Measurements from ENCODE around the gene KMT5C. TPM values are rescaled to one million over a fixed set of nuclear protein-coding genes. Genes with fewer than 3 reads are reported as not detected.

Gene KMT5C
- total RNA-seq, 1 donor from 2014 or later = 3.0 TPM

DNA sequence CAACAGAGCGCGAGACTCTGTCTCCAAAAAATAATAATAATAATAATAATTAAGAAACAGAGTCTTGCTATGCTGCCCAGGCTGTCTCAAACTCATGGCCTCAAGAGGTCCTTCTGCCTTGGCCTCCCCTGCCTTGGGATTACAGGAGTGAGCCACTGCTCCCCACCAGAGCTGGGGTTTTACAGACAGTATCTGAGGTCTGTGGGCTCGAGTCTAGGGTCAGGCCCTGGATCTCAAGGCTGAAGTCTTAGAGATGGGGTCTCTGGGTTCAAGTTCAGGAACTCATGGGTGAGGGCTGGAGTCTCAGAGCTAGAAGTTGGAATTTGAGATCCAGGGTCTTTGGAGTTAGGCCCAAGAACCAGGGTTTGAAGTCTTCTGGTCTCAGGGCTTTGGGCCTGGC is 27.1 kb downstream of the KMT5C start:
- no peak for DNase-seq (ENCODE audit: low read depth in 2 of 2)

GRCh38 chr19:55368106-55368505 is 28.4 kb downstream of the KMT5C start:
- DNase-seq (ENCODE audit: low read depth in 2 of 2) = no peak

DNA sequence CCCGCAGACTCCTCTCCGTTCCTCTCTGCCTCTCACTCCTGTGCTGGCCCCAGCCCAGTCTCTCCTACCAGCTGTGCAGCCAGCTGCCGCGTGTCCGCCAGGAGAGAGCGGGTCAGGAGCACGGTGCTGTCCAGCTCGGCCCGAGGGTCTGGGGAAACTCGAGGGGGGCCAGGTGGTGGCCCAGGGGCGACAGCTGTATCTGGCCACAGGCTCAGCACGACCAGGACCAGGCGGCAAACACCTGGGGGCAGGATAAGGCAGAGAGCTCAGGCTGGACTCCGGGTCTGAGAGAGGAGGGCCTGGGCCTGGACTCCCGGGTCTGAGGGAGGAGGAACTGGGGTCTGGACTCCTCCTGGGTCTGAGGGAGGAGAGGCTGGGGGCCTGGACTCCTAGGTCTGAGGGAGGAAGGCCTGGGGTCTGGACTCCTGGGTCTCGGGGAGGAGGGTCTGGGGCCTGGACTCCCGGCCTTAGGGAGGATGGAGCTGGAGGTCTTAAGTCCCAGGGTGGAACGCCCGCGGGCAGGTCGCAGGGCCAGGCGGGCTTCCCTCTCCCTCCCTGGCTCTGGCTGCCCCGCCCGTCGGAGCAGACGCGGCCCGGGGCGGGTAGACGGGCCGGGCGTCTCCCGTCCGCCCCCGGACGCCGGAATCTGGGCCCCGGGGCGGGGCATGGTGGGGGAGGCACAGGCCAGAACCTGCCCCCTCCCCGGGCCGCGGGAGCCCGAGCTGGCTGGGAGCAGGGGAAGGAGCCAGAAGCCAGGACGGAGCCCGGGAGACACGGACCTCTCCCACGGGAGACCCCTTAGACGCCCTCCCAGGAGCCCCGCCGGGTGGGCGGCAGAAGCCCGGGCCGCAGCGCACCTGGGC is 29.3 kb downstream of the KMT5C start:
- no peak for DNase-seq (ENCODE audit: low read depth in 2 of 2)

DNA sequence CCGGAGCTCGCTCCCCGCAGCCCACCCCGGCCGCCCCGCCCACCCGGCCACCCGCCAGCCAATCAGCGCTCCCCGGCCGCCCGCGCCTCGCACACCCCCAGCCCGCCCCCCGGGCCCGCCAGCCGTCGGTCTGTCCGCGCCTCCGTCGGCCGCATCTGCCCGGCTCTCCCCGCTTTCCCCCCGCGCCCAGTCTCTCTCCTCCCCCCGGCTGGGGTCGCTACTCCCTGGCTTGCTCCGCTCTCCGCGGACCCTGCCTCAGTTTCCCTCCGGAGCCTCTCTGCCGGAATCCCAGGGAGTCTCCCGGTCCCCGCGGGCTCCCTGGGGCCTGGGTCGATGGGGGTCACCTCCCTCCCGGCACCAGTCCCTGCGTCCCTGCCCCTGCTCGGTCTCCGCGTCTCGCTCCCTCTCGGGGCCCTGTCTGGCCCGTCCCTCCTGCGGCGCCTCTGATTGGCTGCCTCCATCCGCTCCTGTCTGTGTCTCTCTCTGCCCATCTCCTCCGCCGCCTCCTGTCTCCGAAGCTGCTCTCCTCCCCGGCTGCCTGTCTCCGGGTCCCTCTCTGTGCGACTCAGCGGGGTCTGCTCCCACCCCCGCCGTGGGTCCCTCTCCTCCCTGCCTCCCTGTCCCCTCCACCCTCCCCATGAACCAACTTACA is 30.1 kb downstream of the KMT5C start:
- DNase-seq (ENCODE audit: low read depth in 2 of 2) = no peak

GRCh38 chr19:55370305-55370988 is 30.8 kb downstream of the KMT5C start, which contains the start of gene IL11:
TSS of gene IL11 (minus strand) at chr19:55370463. CDS start at chr19:55370310, 153 bp downstream.
- DNase-seq (ENCODE audit: low read depth in 2 of 2) = no peak

- DNase-seq (ENCODE audit: low read depth in 2 of 2) = no peak
Observed at GRCh38 chr19:55372316-55373081, 32.8 kb downstream of the KMT5C start.

DNA sequence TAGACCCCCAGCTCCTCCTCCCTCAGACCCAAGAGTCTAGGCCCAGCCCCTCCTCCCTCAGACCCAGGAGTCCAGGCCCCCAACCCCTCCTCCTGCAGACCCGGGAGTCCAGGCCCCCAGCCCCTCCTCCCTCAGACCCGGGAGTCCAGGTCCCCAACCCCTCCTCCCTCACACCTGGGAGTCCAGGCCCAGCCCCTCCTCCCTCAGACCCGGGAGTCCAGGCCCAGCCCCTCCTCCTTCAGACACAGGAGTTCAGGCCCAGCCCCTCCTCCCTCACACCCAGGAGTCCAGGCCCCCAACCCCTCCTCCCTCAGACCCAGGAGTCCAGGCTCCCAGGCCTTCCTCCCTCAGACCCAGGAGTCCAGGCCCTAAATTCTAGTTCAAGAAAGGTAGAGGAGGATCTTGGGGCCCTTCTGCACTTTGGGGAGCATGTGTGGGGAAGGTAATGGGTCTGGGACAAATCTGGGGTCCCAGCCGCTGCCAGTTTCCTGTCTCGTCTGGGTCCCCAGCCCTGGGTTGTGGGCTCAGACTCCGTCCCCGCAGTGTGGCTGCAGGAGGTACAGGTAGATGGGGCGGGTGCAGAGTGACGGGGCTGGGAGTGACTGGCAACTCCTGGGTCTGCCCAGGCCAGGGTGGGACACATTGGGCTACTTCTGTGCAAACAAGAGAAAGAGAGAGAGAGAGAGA is 33.8 kb downstream of the KMT5C start:
- no peak for DNase-seq (ENCODE audit: low read depth in 2 of 2)

- DNase-seq (ENCODE audit: low read depth in 2 of 2) = no peak
Observed at GRCh38 chr19:55373993-55374757, 34.5 kb downstream of the KMT5C start.

- DNase-seq (ENCODE audit: low read depth in 2 of 2) = no peak
Observed at GRCh38 chr19:55376241-55376933, 36.7 kb downstream of the KMT5C start, which contains the start of gene TMEM190. TSS of gene TMEM190 (plus strand) at chr19:55376826. CDS start at chr19:55376854, 28 bp downstream.

GRCh38 chr19:55377356-55378131 is 37.9 kb downstream of the KMT5C start:
- DNase-seq (ENCODE audit: low read depth in 2 of 2) = no peak

- DNase-seq (ENCODE audit: low read depth in 2 of 2) = no peak
Observed at GRCh38 chr19:55379174-55379573, 39.5 kb downstream of the KMT5C start.

- DNase-seq (ENCODE audit: low read depth in 2 of 2) = no peak
Observed at GRCh38 chr19:55382013-55382412, 42.3 kb downstream of the KMT5C start.

DNA sequence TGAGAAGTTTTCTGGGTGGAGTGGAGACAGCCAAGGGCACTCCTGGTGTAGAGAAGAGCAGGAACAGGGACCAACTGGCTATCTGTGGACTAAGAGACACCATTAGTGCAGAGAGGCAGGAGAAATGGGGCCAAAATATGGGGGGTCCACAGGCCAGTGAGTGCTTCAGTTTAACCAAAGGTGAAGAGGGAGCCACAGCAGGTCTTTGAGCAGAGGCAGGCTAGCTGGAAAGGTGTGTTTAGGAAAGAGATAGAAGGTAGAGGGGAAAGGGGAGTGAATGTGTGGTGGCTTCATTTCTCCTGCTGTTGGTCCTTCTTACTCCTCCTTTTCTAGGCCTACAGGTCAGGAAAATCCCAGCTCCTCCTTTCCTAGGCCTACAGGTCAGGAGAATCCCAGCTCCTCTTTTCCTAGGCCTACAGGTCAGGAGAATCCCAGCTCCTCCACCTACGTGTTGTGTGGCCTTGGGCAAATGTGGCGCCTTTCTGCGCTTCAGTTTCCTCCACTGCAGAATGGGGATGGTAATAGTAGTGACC is 42.9 kb downstream of the KMT5C start:
- no peak for DNase-seq (ENCODE audit: low read depth in 2 of 2)

GRCh38 chr19:55383279-55384130 is 43.8 kb downstream of the KMT5C start:
- DNase-seq (ENCODE audit: low read depth in 2 of 2) = peak; percentile 77 to 86

DNA sequence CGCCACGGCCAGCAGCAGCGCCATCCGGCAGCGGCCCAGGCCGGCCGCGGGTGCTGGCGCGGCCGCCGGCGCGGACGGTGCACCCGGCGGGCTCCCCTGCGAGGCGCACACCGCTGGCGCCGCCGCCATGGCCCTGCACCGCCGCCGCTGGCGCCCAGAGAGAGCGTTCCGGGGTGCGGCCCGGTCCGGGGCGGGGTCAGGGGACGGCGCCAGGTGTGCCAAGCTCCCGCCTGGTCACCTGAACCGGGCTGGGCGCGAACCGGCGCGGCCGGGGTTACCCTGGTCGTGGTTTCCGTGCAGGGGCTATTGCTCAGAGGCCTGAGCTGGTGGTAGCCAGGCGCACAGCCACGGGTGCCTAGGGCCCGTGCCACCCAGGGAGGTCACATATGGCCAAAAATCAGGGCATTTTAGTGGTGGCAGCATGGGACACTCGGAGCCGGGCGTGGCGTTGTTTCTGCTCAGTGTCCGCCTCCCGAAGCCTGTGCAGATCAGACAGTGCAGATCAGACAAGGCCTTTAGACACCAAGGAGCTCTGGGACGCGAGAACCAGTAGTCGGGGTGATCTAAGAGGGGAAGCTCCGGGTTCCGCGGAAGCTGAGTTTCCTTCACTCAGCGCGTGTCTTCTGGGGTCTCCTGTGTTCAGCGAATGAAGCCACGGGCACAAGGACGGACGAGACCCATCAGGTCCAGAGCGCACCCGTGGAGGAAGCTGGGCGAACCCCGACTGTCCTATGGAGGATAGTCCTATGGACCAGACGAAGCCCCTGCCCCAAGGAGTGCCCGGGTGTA is 44.6 kb downstream of the KMT5C start, which contains the start of gene TMEM238:
Gene TMEM238 (minus strand): TSS at position 162 of the 789 bp plus-strand sequence. CDS start 33 bp downstream, at position 129.
- DNase-seq (ENCODE audit: low read depth in 2 of 2) = no peak

Measured in lung microvascular endothelial cell (primary cell).